GM18861 (cell line): ENCODE data around the gene EPHB2.

Experiments
- ATAC-seq: cut with Tn5 transposase; IDR thresholded peaks from one replicate; pipeline ENCODE4 v1.9.1; 2021; ENCODE audit not compliant: unreplicated experiment

EPHB2 gene

GRCh38 chr1:22816067-22816775, 105.6 kb downstream of the EPHB2 start:
- no peak for ATAC-seq

GRCh38 chr1:22816803-22817202, 106.2 kb downstream of the EPHB2 start:
- no peak for ATAC-seq

- no peak for ATAC-seq
Observed at GRCh38 chr1:22817462-22817861, 106.8 kb downstream of the EPHB2 start.

GRCh38 chr1:22818061-22818770, 107.6 kb downstream of the EPHB2 start:
- no peak for ATAC-seq

- ATAC-seq = no peak
Observed at GRCh38 chr1:22819361-22819760, 108.7 kb downstream of the EPHB2 start.

GRCh38 chr1:22821027-22821426, 110.4 kb downstream of the EPHB2 start:
- no peak for ATAC-seq

- no peak for ATAC-seq
Observed at GRCh38 chr1:22822371-22822770, 111.7 kb downstream of the EPHB2 start.

GRCh38 chr1:22824466-22824865, 113.8 kb downstream of the EPHB2 start:
- no peak for ATAC-seq

GRCh38 chr1:22824975-22825374, 114.3 kb downstream of the EPHB2 start:
- no peak for ATAC-seq

- ATAC-seq = no peak
Observed at GRCh38 chr1:22825486-22826189, 115.0 kb downstream of the EPHB2 start.

GRCh38 chr1:22826604-22827580, 116.3 kb downstream of the EPHB2 start:
- ATAC-seq = no peak

- ATAC-seq = no peak
Observed at GRCh38 chr1:22827666-22828483, 117.2 kb downstream of the EPHB2 start.

GRCh38 chr1:22828484-22829308, 118.1 kb downstream of the EPHB2 start:
- ATAC-seq = no peak

- no peak for ATAC-seq
Observed at GRCh38 chr1:22829309-22829989, 118.8 kb downstream of the EPHB2 start.

- no peak for ATAC-seq
Observed at GRCh38 chr1:22830041-22830566, 119.5 kb downstream of the EPHB2 start.

- no peak for ATAC-seq
Observed at GRCh38 chr1:22830757-22831340, 120.2 kb downstream of the EPHB2 start.

- ATAC-seq = no peak
Observed at GRCh38 chr1:22831729-22832413, 121.2 kb downstream of the EPHB2 start.
